GM10248 (cell line): Measurements from ENCODE around the gene TOX2.
A peak's percentile ranks its signal among the peaks of the same experiment; 100 is the strongest.

ENCODE experiments used
- CTCF ChIA-PET: fragments of 300-600 bp; sonication (Branson Sonifier 250); formaldehyde crosslinking; extraction: SDS; loops from one replicate; lab custom pipeline; 2021; ENCODE audit warnings: antibody characterized with exemption; lab: Yijun Ruan, JAX
- POLR2A ChIA-PET: fragments of 350-650 bp; sonication (Branson Sonifier 250); formaldehyde crosslinking; extraction: SDS; loops from one replicate; lab custom pipeline; 2020; ENCODE audit warnings: antibody characterized with exemption; lab: Yijun Ruan, JAX
- DNase-seq: peaks from one replicate; pipeline ENCODE4 v3.0.0; 2012; ENCODE audit errors: extremely low spot score
- TF ChIP-seq, protein P1 (sequence below): IDR thresholded peaks from 2 replicates; pipeline ENCODE4 v1.5.1; 2012; ENCODE audit warnings: mild to moderate bottlenecking, low read depth; ENCODE audit errors: extremely low read depth, missing control alignments, control extremely low read depth

TOX2 gene

DNA sequence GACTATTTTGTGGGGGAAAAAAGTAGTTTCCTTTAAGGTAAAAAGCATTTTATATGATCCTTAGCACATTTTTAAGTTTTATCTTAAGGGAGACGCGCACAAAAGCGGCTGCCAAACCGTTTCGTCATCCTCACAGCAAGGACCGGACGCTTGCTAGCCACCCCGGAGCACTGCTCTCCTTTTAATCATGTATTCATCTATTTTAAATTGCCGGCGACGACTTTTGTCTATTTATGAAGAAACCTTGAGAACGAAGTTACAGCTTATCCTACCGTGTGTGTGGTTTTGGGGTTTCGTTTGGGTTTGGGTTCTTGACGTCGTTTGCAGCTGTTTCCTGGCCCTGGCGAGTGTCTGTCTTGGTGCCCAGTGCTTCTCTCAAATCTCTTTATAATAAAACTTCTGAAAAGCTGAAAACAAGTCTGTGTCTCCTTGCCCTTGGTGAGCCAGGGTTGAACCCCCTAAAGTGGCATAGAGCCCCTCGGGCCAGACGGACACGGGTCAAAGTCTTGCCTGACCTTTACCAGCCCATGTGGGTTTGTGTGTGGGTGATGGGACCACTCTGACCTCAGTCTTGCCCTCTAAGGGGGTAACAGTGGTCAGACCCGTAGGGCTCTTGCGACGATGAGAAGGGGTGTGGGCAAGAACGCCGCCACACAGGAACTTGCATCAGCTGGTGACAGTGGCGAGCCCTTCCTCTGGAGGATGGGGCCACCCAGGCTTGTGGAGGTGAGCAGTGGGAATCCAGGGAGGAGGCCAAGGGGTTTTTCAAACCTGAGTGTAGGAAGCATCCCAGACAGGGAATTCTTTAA is 154.8 kb downstream of the TOX2 start:
- peak; percentile 51 for DNase-seq
- CTCF ChIA-PET = interaction anchor here (0.8 to 3.4 kb wide), 6 partner anchors 10 to 320 kb away, joined by 3 to 18 read pairs (median 3); no protein-coding TSS in a partner anchor
- POLR2A ChIA-PET = interaction anchor here (0.6 to 1.3 kb wide), 3 partner anchors 128 to 604 kb away, joined by 3 to 6 read pairs (median 5); no protein-coding TSS in a partner anchor
- TF ChIP-seq, protein P1, sequence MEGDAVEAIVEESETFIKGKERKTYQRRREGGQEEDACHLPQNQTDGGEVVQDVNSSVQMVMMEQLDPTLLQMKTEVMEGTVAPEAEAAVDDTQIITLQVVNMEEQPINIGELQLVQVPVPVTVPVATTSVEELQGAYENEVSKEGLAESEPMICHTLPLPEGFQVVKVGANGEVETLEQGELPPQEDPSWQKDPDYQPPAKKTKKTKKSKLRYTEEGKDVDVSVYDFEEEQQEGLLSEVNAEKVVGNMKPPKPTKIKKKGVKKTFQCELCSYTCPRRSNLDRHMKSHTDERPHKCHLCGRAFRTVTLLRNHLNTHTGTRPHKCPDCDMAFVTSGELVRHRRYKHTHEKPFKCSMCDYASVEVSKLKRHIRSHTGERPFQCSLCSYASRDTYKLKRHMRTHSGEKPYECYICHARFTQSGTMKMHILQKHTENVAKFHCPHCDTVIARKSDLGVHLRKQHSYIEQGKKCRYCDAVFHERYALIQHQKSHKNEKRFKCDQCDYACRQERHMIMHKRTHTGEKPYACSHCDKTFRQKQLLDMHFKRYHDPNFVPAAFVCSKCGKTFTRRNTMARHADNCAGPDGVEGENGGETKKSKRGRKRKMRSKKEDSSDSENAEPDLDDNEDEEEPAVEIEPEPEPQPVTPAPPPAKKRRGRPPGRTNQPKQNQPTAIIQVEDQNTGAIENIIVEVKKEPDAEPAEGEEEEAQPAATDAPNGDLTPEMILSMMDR = no peak

DNA sequence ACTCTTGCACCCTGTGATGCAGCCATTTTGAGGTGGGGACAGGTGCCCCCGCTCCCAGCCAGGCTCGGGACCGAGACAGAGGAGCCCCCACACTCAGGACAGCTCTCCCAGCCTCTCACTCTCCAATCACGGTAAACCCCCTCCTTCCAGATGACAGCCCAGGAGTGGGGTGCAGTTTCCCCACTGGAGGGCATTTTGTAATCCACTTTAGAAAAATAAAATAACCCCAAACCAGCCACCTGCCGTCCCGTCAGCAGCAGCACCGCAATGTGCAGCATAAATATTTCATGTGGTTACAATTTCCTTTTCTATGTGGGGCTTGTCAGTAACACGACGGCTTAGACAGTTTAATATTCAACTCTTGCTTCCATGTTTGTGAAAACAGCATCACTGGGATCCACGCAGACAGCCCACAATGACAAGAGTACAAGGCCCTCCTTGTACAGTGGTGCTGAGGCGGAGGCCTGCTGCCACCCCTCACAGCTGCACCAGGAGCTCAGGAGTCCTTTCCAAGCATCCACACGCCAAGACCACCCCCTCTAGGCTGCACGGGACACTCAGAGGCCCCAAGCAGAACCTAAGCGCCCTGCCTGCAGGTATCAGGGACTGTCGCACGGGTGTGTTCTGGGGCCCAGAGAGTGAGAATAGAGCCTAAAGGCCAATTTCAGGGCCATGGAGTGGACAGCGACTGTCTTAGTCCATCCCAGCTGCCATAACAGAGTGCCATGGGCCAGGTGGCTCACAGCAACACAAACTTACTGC is 155.7 kb downstream of the TOX2 start:
- TF ChIP-seq, protein P1 = no peak
- POLR2A ChIA-PET = interaction anchor here (0.6 kb wide), 2 partner anchors 129 to 313 kb away, joined by 5 read pairs; no protein-coding TSS in a partner anchor
- CTCF ChIA-PET = interaction anchor here (1.0 to 3.4 kb wide), 4 partner anchors 9 to 320 kb away, joined by 3 to 18 read pairs (median 8); no protein-coding TSS in a partner anchor
- peak; percentile 17 for DNase-seq

DNA sequence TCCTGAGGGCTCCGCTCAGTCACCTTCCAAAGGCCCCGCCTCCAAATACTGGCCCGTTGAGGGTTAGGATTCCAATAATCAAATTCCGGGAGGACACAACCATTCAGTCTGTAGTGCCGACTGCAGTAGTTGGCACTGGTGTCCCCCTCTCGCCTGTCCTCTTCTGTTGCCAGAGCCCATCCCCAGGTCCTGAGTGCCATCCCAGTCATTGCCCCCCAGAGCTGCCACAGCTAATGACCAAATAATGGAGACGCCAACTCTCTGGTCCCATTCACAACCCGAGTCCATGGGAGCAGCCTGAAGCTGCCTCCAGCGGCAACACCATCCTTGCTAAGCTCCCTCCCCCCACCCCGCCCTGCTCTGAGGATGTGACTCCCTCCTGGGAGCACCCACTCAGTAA is 156.4 kb downstream of the TOX2 start:
- POLR2A ChIA-PET = interaction anchor here (0.6 kb wide), 1 partner anchor 313 kb away, joined by 5 read pairs; no protein-coding TSS in a partner anchor
- TF ChIP-seq, protein P1 = no peak
- no peak for DNase-seq
- CTCF ChIA-PET = interaction anchor here (3.3 to 3.4 kb wide), 2 partner anchors 10 to 321 kb away, joined by 13 to 18 read pairs; no protein-coding TSS in a partner anchor

DNA sequence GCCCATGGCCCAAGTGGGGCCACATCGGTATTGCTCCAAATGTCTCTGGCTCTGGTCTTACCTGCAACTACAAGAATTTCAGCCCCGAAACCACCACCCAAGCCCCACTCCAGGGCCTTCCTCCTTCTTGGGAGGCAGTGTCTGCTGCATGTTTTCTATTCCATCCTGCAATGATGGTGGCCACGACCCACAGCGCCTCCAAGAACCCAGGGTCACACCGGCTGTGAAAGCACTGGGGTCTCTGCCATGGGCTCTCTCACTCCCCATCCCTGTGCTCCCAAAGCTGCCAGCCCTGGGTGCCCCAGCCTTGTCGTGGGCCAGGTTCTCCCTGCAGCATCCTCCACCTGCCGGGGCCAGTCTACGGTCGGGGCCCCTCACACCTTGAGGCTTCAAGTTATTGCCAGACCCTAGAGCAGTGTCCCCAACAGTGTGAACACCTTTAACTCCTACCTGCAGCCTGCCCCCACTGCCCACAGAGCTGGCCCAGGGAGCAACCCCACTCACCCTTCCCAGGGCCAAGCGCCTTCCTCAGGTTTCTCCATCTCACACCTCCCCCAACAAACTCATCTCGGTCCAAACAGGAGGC is 157.0 kb downstream of the TOX2 start:
- DNase-seq = peak; percentile 6
- ChIA-PET CTCF (interaction anchor here (0.8 to 3.4 kb wide), 5 partner anchors 9 to 622 kb away, joined by 3 to 18 read pairs (median 7); no protein-coding TSS in a partner anchor), POLR2A (no interaction called here)
- TF ChIP-seq, protein P1 = no peak

DNA sequence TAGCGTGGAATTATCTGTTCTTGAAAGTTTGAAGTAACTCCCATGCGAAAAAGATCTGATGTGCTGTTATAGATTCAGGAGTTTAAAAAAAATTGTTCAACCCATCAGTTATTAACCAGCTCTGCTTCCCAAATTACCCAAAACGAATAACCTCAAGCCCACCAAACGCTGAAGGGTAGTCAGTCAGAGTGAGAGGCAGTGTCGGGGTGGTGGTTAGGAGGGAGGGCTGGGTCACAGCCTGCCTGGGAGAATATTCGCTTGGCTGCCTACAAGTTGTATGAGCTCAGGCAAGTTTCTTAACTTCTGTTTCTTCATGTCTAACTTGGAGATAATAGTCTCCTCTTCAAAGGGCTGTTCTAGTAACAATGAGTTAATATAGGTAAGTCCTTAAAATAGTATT is 157.7 kb downstream of the TOX2 start:
- POLR2A ChIA-PET = interaction anchor here (1.0 kb wide), 1 partner anchor 615 kb away, joined by 4 read pairs; the partner anchor contains the start of gene SRSF6
- TF ChIP-seq, protein P1 = no peak
- CTCF ChIA-PET = interaction anchor here (0.6 to 1.5 kb wide), 5 partner anchors 8 to 623 kb away, joined by 3 to 7 read pairs (median 3); no protein-coding TSS in a partner anchor
- peak; percentile 34 for DNase-seq
